IMR-90 (cell line): Measurements from ENCODE around the gene ARL4A. TPM values are rescaled to one million over a fixed set of nuclear protein-coding genes. Genes with fewer than 3 reads are reported as not detected.

Source experiments
- ATAC-seq: fragments of 200-7000 bp; cut with Tn5 transposase; 2 replicates; pipeline ENCODE4 v1.9.1; 2020; ENCODE audit warnings: low read depth, mild to moderate bottlenecking, moderate library complexity
- BruUV-seq: library from RNA; stranded (reverse); fragments of 400-500 nt; replicated peaks from 2 replicates; lab custom pipeline; 2021; lab: Mats Ljungman, UMichigan
- CTCF ChIA-PET: fragments of 300-600 bp; formaldehyde crosslinking; extraction: SDS; loops from one replicate; lab custom pipeline; 2021; ENCODE audit warnings: antibody characterized with exemption; lab: Yijun Ruan, JAX
- POLR2A ChIA-PET: fragments of 300-600 bp; sonication (Branson Sonifier 250); formaldehyde crosslinking; loops from one replicate; lab custom pipeline; 2022; ENCODE audit warnings: antibody characterized with exemption; ENCODE audit not compliant: unreplicated experiment; lab: Charles Lee
- DNase-seq: peaks from one replicate; pipeline ENCODE4 v3.0.0; 2013
- H2AFZ ChIP-seq: replicated peaks from 2 replicates; pipeline ENCODE3; 2013; ENCODE audit warnings: low read length, mild to moderate bottlenecking; ENCODE audit not compliant: poor library complexity
- H2AK5ac ChIP-seq: 2 replicates; pipeline ENCODE4 v1.6.1; 2013; ENCODE audit warnings: low read depth, low read length, inconsistent platforms
- H2AK9ac ChIP-seq: replicated peaks from 2 replicates; pipeline ENCODE3; 2013; ENCODE audit warnings: mild to moderate bottlenecking, low read depth, low read length, moderate library complexity; ENCODE audit not compliant: poor library complexity
- H2BK120ac ChIP-seq: 2 replicates; pipeline ENCODE4 v1.6.1; 2013; ENCODE audit warnings: low read depth, low read length, inconsistent platforms
- H2BK15ac ChIP-seq: 3 replicates; pipeline ENCODE4 v1.6.1; 2013; ENCODE audit warnings: low read depth, low read length, inconsistent platforms
- H2BK20ac ChIP-seq: 2 replicates; pipeline ENCODE4 v1.6.1; 2013; ENCODE audit warnings: low read depth, mild to moderate bottlenecking, inconsistent platforms, low read length, moderate library complexity
- H2BK5ac ChIP-seq: 2 replicates; pipeline ENCODE4 v1.6.1; 2013; ENCODE audit warnings: mild to moderate bottlenecking, low read depth, low read length, inconsistent platforms; ENCODE audit not compliant: poor library complexity, severe bottlenecking
- H3K14ac ChIP-seq: replicated peaks from 2 replicates; pipeline ENCODE4 v1.6.1; 2013; ENCODE audit warnings: low read depth, low read length, inconsistent platforms
- H3K18ac ChIP-seq: 2 replicates; pipeline ENCODE4 v1.6.1; 2013; ENCODE audit warnings: low read depth, low read length, control low read depth
- H3K23ac ChIP-seq: 2 replicates; pipeline ENCODE4 v1.6.1; 2013; ENCODE audit warnings: low read depth, low read length, inconsistent platforms
- H3K27ac ChIP-seq: 2 replicates; pipeline ENCODE4 v1.5.1; 2013; ENCODE audit warnings: mild to moderate bottlenecking, control low read depth, low read length; ENCODE audit not compliant: insufficient read depth
- H3K27me3 ChIP-seq: 2 replicates; pipeline ENCODE4 v1.6.1; 2013; ENCODE audit warnings: low read length; ENCODE audit not compliant: control insufficient read depth, insufficient read depth
- H3K36me3 ChIP-seq: 2 replicates; pipeline ENCODE4 v1.6.1; 2013; ENCODE audit warnings: low read length, mixed read lengths; ENCODE audit not compliant: control insufficient read depth, insufficient read depth
- H3K4ac ChIP-seq: 2 replicates; pipeline ENCODE4 v1.6.1; 2013; ENCODE audit warnings: low read depth, low read length, inconsistent platforms
- H3K4me1 ChIP-seq: 2 replicates; pipeline ENCODE4 v1.6.1; 2013; ENCODE audit warnings: low read length, mixed read lengths; ENCODE audit not compliant: control insufficient read depth, insufficient read depth
- H3K4me2 ChIP-seq: 2 replicates; pipeline ENCODE4 v1.6.1; 2013; ENCODE audit warnings: low read depth, mild to moderate bottlenecking, control low read depth, low read length, moderate library complexity
- H3K4me3 ChIP-seq: 2 replicates; pipeline ENCODE4 v1.5.1; 2013; ENCODE audit warnings: low read depth, mild to moderate bottlenecking, control low read depth, low read length, moderate library complexity; ENCODE audit not compliant: insufficient read depth
- H3K56ac ChIP-seq: 2 replicates; pipeline ENCODE4 v1.6.1; 2013; ENCODE audit warnings: low read length, inconsistent platforms; ENCODE audit not compliant: insufficient read depth; ENCODE audit errors: extremely low read depth
- H3K79me1 ChIP-seq, 2 experiments: 2 replicates each; pipeline ENCODE4 v1.6.1; 2013; ENCODE audit warnings: low read length in 2 of 2, inconsistent platforms in 1 of 2, low read depth in 1 of 2
- H3K9ac ChIP-seq: 2 replicates; pipeline ENCODE4 v1.6.1; 2013; ENCODE audit warnings: low read depth, low read length, control low read depth
- H3K9me1 ChIP-seq: 2 replicates; pipeline ENCODE4 v1.6.1; 2013; ENCODE audit warnings: low read length, inconsistent platforms; ENCODE audit not compliant: insufficient read depth
- H3K9me3 ChIP-seq: 2 replicates; pipeline ENCODE4 v1.6.1; 2013; ENCODE audit warnings: low read length; ENCODE audit not compliant: control insufficient read depth, insufficient read depth
- H4K20me1 ChIP-seq: 2 replicates; pipeline ENCODE4 v1.6.1; 2013; ENCODE audit warnings: low read length, inconsistent platforms; ENCODE audit not compliant: insufficient read depth
- H4K5ac ChIP-seq: 2 replicates; pipeline ENCODE4 v1.6.1; 2013; ENCODE audit warnings: mild to moderate bottlenecking, low read depth, low read length, control low read depth
- H4K8ac ChIP-seq, 2 experiments: 2 replicates each; pipeline ENCODE4 v1.6.1; 2013; ENCODE audit warnings: low read depth in 2 of 2, low read length in 2 of 2, control low read depth in 1 of 2, inconsistent platforms in 1 of 2
- H4K91ac ChIP-seq: 2 replicates; pipeline ENCODE4 v1.6.1; 2013; ENCODE audit warnings: low read depth, low read length, inconsistent platforms; ENCODE audit not compliant: insufficient read depth
- CEBPB ChIP-seq: IDR thresholded peaks from 2 replicates; pipeline ENCODE4 v1.6.1; 2012; ENCODE audit warnings: low read depth, low read length, improper control_type of control experiment
- ELK1 ChIP-seq: fragments of 150-350 bp; IDR thresholded peaks from 2 replicates; pipeline ENCODE4 v1.6.1; 2016; ENCODE audit warnings: low read depth, mild to moderate bottlenecking, low read length, moderate library complexity, borderline replicate concordance
- NFE2L2 ChIP-seq: fragments of 150-350 bp; IDR thresholded peaks from 2 replicates; pipeline ENCODE4 v1.6.1; 2016; ENCODE audit warnings: low read depth, mild to moderate bottlenecking, low read length
- RAD21 ChIP-seq: IDR thresholded peaks from 2 replicates; pipeline ENCODE4 v1.6.1; 2012; ENCODE audit warnings: low read length, improper control_type of control experiment
- WGBS, 2 experiments: methylation state at CpG; one replicate each; pipeline versions ENCODE4 v1.1.5 to v1.1.7; 2013; ENCODE audit warnings: missing lambda C conversion rate in 2 of 2; ENCODE audit not compliant: insufficient read length in 1 of 2; ENCODE audit errors: extremely low coverage in 2 of 2; 5-methylcytosine and 5-hydroxymethylcytosine counted together
- dilution Hi-C: fragments of 300-500 bp; cut with HindIII; formaldehyde crosslinking; loops from one replicate; pipeline ENCODE4 v1.14.3; 2018; ENCODE audit warnings: low sequenced_read_pairs; ENCODE audit not compliant: unreplicated experiment
- in situ Hi-C: fragments of 300-500 bp; cut with MboI; formaldehyde crosslinking; loops from 3 replicates; pipeline ENCODE4 v1.14.3; 2019; ENCODE audit warnings: low sequenced_read_pairs, inconsistent platforms, mixed read lengths
- intact Hi-C: fragments of 100-400 bp; cut with micrococcal nuclease; formaldehyde crosslinking; loops from 2 replicates; pipeline ENCODE4 v1.10.0; 2022
- polyA plus RNA-seq, 3 experiments: library from polyadenylated mRNA; depleted of rRNA; stranded (reverse); fragments of >200 nt; gene quantifications; 2 replicates each; pipeline ENCODE4 v1.2.3, GENCODE V29; 2012; ENCODE audit warnings: low replicate concordance in 1 of 3
- total RNA-seq: library from RNA; depleted of rRNA; stranded (reverse); fragments of >200 nt; gene quantifications from 2 replicates; pipeline ENCODE4 v1.2.3, GENCODE V29; 2012

Gene ARL4A
- total and polyA plus RNA-seq, 2 of the 4 experiments (the other 2 are of a cell fraction): 13.7 to 22.4 TPM

- no peak for TF ChIP-seq NFE2L2
- TF ChIP-seq RAD21: no peak
Observed at GRCh38 chr7:12716722-12717121, 29.3 kb downstream of the ARL4A start (continued).

GRCh38 chr7:12719141-12719919, 31.9 kb downstream of the ARL4A start:
- Histone ChIP-seq H3K27ac (no peak overlapping the region), H2AFZ (no peak overlapping the region), H3K14ac (0 out of 2 replicates have a peak overlapping the region, but pooled peaks have one; percentile 56), H3K4ac (peak overlapping the region; percentile 42), H3K79me1 (no peaks in the 10 kb centered on the region), H2BK5ac (peak overlapping the region; percentile 90), H2AK9ac (peak overlapping the region; percentile 20), H4K5ac (peak overlapping the region; percentile 32; the same call in 1 of the 2 replicates), H3K56ac (0 out of 2 replicates have a peak overlapping the region, but pooled peaks have one; percentile 32), H3K4me1 (peaks cover 9% of the 10 kb centered on the region), H3K27me3 (no peaks in the 10 kb centered on the region), H2BK15ac (peak overlapping the region; percentile 43; the same call in 1 of the 3 replicates), H4K20me1 (no peaks in the 10 kb centered on the region), H2BK120ac (peak overlapping the region; percentile 49), H4K8ac (peak overlapping the region; percentile 57 to 76; a peak in 3 of 4 replicates), H2BK20ac (peak overlapping the region; percentile 42), H3K36me3 (no peaks in the 10 kb centered on the region), H3K9ac (no peak overlapping the region), H3K9me3 (no peaks in the 10 kb centered on the region), H3K9me1 (peaks cover 3% of the 10 kb centered on the region; the same call in 1 of the 2 replicates), H3K18ac (peak overlapping the region; percentile 30; the same call in 1 of the 2 replicates), H3K4me2 (peak overlapping the region; percentile 29; the same call in 1 of the 2 replicates), H4K91ac (peak overlapping the region; percentile 16; the same call in 1 of the 2 replicates), H3K4me3 (no peak overlapping the region), H2AK5ac (no peak overlapping the region), H3K23ac (no peak overlapping the region)
- CTCF ChIA-PET: interaction anchor here (0.6 to 1.3 kb wide), 2 partner anchors 32 to 572 kb away, joined by 4 read pairs; partner anchors contain the start of gene ARL4A
- dilution Hi-C loops: no loop called here
- in situ Hi-C loops: no loop called here
- ATAC-seq (peak; percentile 67), DNase-seq (peak; percentile 86)
- POLR2A ChIA-PET: interaction anchor here (0.7 kb wide), 1 partner anchor 90 kb away, joined by 8 read pairs; no protein-coding TSS in a partner anchor
- no TSS peak for BruUV-seq
- intact Hi-C loops: no loop called here
- TF ChIP-seq ELK1: no peak
- peak; percentile 53; the same call in 1 of the 2 replicates for TF ChIP-seq CEBPB
- no CpG with 5 or more reads among the region's 5 CpGs for WGBS, 2 experiments
